Activated CD8-positive, alpha-beta memory T cell treated with anti-CD3 and anti-CD28 coated beads, Interleukin-2, amount 50 U/mL, for 24 hours (primary cell): ENCODE results near the gene PRKACA.
"Not testable (repeated sequence)": the region's sequence is repeated elsewhere in the genome, so short reads cannot be mapped to it uniquely, and the experiment has no call there.

Experiments
- DNase-seq: peaks from one replicate; pipeline ENCODE4 v3.0.0-alpha.2; 2020; ENCODE audit errors: extremely low read depth

The PRKACA gene

GRCh38 chr19:14070268-14071050 is 47.1 kb downstream of the PRKACA start:
- no peak for DNase-seq

GRCh38 chr19:14066134-14066533 is 51.4 kb downstream of the PRKACA start:
- no peak for DNase-seq

GRCh38 chr19:14063105-14063504 is 54.5 kb downstream of the PRKACA start:
- DNase-seq: no peak

GRCh38 chr19:14062558-14062855 is 55.1 kb downstream of the PRKACA start:
- no peak for DNase-seq

GRCh38 chr19:14061751-14062557 is 55.6 kb downstream of the PRKACA start, which contains the start of gene PALM3:
Gene PALM3, minus strand, starts transcription at chr19:14062076. Its CDS starts 96 bp downstream, at chr19:14061980.
- DNase-seq: no peak

GRCh38 chr19:14061081-14061749 is 56.3 kb downstream of the PRKACA start:
- DNase-seq: no peak

- no peak for DNase-seq
These were observed 57.9 kb downstream of the PRKACA start for GRCh38 chr19:14059652-14060155.

GRCh38 chr19:14059093-14059480 is 58.5 kb downstream of the PRKACA start:
- DNase-seq: no peak

GRCh38 chr19:14058182-14059092 is 59.1 kb downstream of the PRKACA start:
- DNase-seq: no peak

GRCh38 chr19:14056741-14057356 is 60.7 kb downstream of the PRKACA start:
- no peak for DNase-seq

GRCh38 chr19:14056069-14056666 is 61.4 kb downstream of the PRKACA start:
- DNase-seq: no peak

- DNase-seq: no peak
These were observed 62.2 kb downstream of the PRKACA start for GRCh38 chr19:14055396-14055795.

- DNase-seq: no peak
These were observed 62.8 kb downstream of the PRKACA start for GRCh38 chr19:14054721-14055120.

- DNase-seq: no peak
These were observed 63.5 kb downstream of the PRKACA start for GRCh38 chr19:14054099-14054498.

- DNase-seq: no peak
These were observed 64.1 kb downstream of the PRKACA start for GRCh38 chr19:14053500-14053899.

- DNase-seq: no peak
These were observed 64.5 kb downstream of the PRKACA start for GRCh38 chr19:14053032-14053431.

GRCh38 chr19:14052470-14052869 is 65.1 kb downstream of the PRKACA start:
- DNase-seq: no peak

- DNase-seq: no peak
These were observed 65.6 kb downstream of the PRKACA start for GRCh38 chr19:14051980-14052379.

GRCh38 chr19:14050961-14051360 is 66.6 kb downstream of the PRKACA start:
- DNase-seq: not testable (repeated sequence)

- no peak for DNase-seq
These were observed 67.0 kb downstream of the PRKACA start for GRCh38 chr19:14050512-14050911.
